HG02759 (cell line): Measurements from ENCODE around the gene OAS3.
"Not testable (repeated sequence)": the region's sequence is repeated elsewhere in the genome, so short reads cannot be mapped to it uniquely, and the experiment has no call there.

Experiments
- ATAC-seq: cut with Tn5 transposase; IDR thresholded peaks from one replicate; pipeline ENCODE4 v1.9.1; 2021; ENCODE audit warnings: mild to moderate bottlenecking, moderate library complexity; ENCODE audit not compliant: unreplicated experiment

Gene OAS3

GRCh38 chr12:112957125-112957524 is 18.9 kb downstream of the OAS3 start:
- not testable (repeated sequence) for ATAC-seq

- no peak for ATAC-seq
Observed at GRCh38 chr12:112961074-112961473, 22.8 kb downstream of the OAS3 start.

- ATAC-seq: no peak
Observed at GRCh38 chr12:112961536-112961935, 23.3 kb downstream of the OAS3 start.

- ATAC-seq: no peak
Observed at GRCh38 chr12:112962561-112962960, 24.3 kb downstream of the OAS3 start.

GRCh38 chr12:112963227-112963861 is 25.1 kb downstream of the OAS3 start:
- no peak for ATAC-seq

GRCh38 chr12:112964067-112964670 is 25.9 kb downstream of the OAS3 start:
- ATAC-seq: no peak

GRCh38 chr12:112964915-112965314 is 26.6 kb downstream of the OAS3 start:
- no peak for ATAC-seq

GRCh38 chr12:112965643-112966042 is 27.4 kb downstream of the OAS3 start:
- ATAC-seq: no peak

- no peak for ATAC-seq
Observed at GRCh38 chr12:112967306-112967705, 29.0 kb downstream of the OAS3 start.

- ATAC-seq: no peak
Observed at GRCh38 chr12:112967858-112968257, 29.6 kb downstream of the OAS3 start.

GRCh38 chr12:112969547-112970306 is 31.5 kb downstream of the OAS3 start:
- ATAC-seq: no peak

- ATAC-seq: no peak
Observed at GRCh38 chr12:112970391-112970790, 32.1 kb downstream of the OAS3 start.

- no peak for ATAC-seq
Observed at GRCh38 chr12:112971248-112971647, 33.0 kb downstream of the OAS3 start.

- ATAC-seq: no peak
Observed at GRCh38 chr12:112973011-112973735, 34.9 kb downstream of the OAS3 start.

GRCh38 chr12:112973818-112974231 is 35.6 kb downstream of the OAS3 start:
- no peak for ATAC-seq

- no peak for ATAC-seq
Observed at GRCh38 chr12:112974904-112975303, 36.6 kb downstream of the OAS3 start.

- ATAC-seq: no peak
Observed at GRCh38 chr12:112977139-112977538, 38.9 kb downstream of the OAS3 start.

- no peak for ATAC-seq
Observed at GRCh38 chr12:112977641-112978040, 39.4 kb downstream of the OAS3 start.

- ATAC-seq: peak; percentile 89
Observed at GRCh38 chr12:112978163-112979040, 40.1 kb downstream of the OAS3 start, which contains the start of gene OAS2. Gene OAS2 (plus strand): TSS chr12:112978519. CDS start chr12:112978609, 90 bp downstream.

GRCh38 chr12:112979041-112979680 is 40.9 kb downstream of the OAS3 start:
- ATAC-seq: peak; percentile 1
